Ovary (tissue), 3 donors: ENCODE results near the gene PJA1.

Experiments
- CTCF ChIP-seq, 3 donors: fragments of 450-650 bp in 2 of 3; fragments of 200-600 bp in 1 of 3; IDR thresholded peaks; one replicate each; pipeline versions ENCODE4 v1.5.1 to v1.8.0; 2016 to 2022; ENCODE audit warnings: antibody characterized with exemption in 3 of 3, mild to moderate bottlenecking in 1 of 3
- POLR2A ChIP-seq: fragments of 450-650 bp; IDR thresholded peaks from one replicate; pipeline ENCODE4 v1.6.1; 2017; ENCODE audit warnings: antibody characterized with exemption, mild to moderate bottlenecking, moderate library complexity
- donor health status: DM: no; HTN: no; CAD: no.

DNA sequence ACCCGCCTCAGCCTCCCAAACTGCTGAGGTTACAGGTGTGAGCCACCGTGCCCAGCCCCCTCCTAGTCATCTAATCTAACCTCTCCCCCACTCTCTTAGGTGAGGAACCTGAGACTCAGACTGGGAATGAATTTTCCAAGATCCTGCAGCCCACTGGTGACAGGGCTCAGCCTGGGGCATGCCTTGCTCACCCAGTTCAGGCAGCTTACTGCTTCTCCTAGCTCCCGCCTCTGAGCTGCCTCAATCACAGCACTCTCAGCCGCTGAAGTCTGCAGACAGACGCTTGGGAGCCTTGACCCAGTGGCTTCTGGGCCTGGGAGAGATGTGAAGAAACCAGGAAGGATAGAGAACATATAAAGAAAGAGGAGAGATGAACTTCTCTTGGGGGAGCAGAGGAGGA, 24.4 kb downstream of the PJA1 start:
- no peak for TF ChIP-seq POLR2A
- no peak for TF ChIP-seq CTCF (IDR thresholded peaks at IDR 0.05)
